ENCODE results near the gene DNAJB2.
A peak's percentile ranks its signal among the peaks of the same experiment; 100 is the strongest.
"Not testable (repeated sequence)": the region's sequence is repeated elsewhere in the genome, so short reads cannot be mapped to it uniquely, and the experiment has no call there.

Gene DNAJB2

GRCh38 chr2:219306047-219306446 lies 26.9 kb downstream of the DNAJB2 start:
- no peaks in the 10 kb centered on the region for H3K27me3 ChIP-seq

GRCh38 chr2:219308142-219309101 lies 29.3 kb downstream of the DNAJB2 start:
- H3K4me3 ChIP-seq (ENCODE audit: low read depth, low read length), result peak overlapping the region; percentile 85
- no peaks in the 10 kb centered on the region; the same call in 1 of the 2 replicates for H3K4me1 ChIP-seq
- peaks cover 2% of the 10 kb centered on the region for H3K36me3 ChIP-seq
- H3K9me3 ChIP-seq, result no peaks in the 10 kb centered on the region
- no peaks in the 10 kb centered on the region for H3K27me3 ChIP-seq
- TF ChIP-seq CTCF (IDR thresholded peaks at IDR 0.05; ENCODE audit: low read depth, low read length), result 0 out of 2 replicates have a peak, but pooled peaks have one; percentile 5
- DNase-seq, result peak; percentile 81

More at GRCh38 chr2:219306047-219306446, 26.9 kb downstream of the DNAJB2 start:
- Histone ChIP-seq H3K36me3 (peaks cover 9% of the 10 kb centered on the region), H3K4me1 (no peaks in the 10 kb centered on the region; the same call in 1 of the 2 replicates), H3K4me3 (ENCODE audit: low read depth, low read length) (no peak overlapping the region), H3K9me3 (no peaks in the 10 kb centered on the region)
- DNase-seq, result no peak
- no peak for TF ChIP-seq CTCF (IDR thresholded peaks at IDR 0.05; ENCODE audit: low read depth, low read length)

- Histone ChIP-seq H3K4me3 (ENCODE audit: low read depth, low read length) (peak within 1 kb of the TSS; percentile 85), H3K36me3 (peaks cover 2% of the 10 kb centered on the region), H3K9me3 (no peaks in the 10 kb centered on the region), H3K4me1 (no peaks in the 10 kb centered on the region; the same call in 1 of the 2 replicates), H3K27me3 (no peaks in the 10 kb centered on the region)
- peak; percentile 94 for DNase-seq
- TF ChIP-seq CTCF (IDR thresholded peaks at IDR 0.05; ENCODE audit: low read depth, low read length), result no peak
Observed at GRCh38 chr2:219309278-219309677, 30.1 kb downstream of the DNAJB2 start, which contains the start of gene PTPRN. Gene PTPRN (minus strand): TSS chr2:219309401. CDS start chr2:219309332, 69 bp downstream.

GRCh38 chr2:219312683-219313263 lies 33.6 kb downstream of the DNAJB2 start:
- H3K36me3 ChIP-seq; H3K4me3 ChIP-seq (ENCODE audit: low read depth, low read length); DNase-seq; H3K27me3 ChIP-seq; H3K4me1 ChIP-seq; H3K9me3 ChIP-seq: not testable (repeated sequence)

GRCh38 chr2:219314804-219315468 lies 35.8 kb downstream of the DNAJB2 start:
- Histone ChIP-seq H3K9me3 (no peaks in the 10 kb centered on the region), H3K4me1 (no peaks in the 10 kb centered on the region), H3K4me3 (ENCODE audit: low read depth, low read length) (no peak overlapping the region), H3K27me3 (no peaks in the 10 kb centered on the region), H3K36me3 (no peaks in the 10 kb centered on the region)
- DNase-seq, result no peak
- TF ChIP-seq CTCF (IDR thresholded peaks at IDR 0.05; ENCODE audit: low read depth, low read length), result no peak

- Histone ChIP-seq H3K36me3 (no peaks in the 10 kb centered on the region), H3K9me3 (no peaks in the 10 kb centered on the region), H3K4me1 (no peaks in the 10 kb centered on the region), H3K4me3 (ENCODE audit: low read depth, low read length) (no peak overlapping the region), H3K27me3 (no peaks in the 10 kb centered on the region)
- DNase-seq, result no peak
- no peak for TF ChIP-seq CTCF (IDR thresholded peaks at IDR 0.05; ENCODE audit: low read depth, low read length)
Observed at GRCh38 chr2:219323434-219323833, 44.3 kb downstream of the DNAJB2 start.
